HepG2 (cell line): ENCODE data around the gene VWA5B1. TPM values are rescaled to one million over a fixed set of nuclear protein-coding genes. Genes with fewer than 3 reads are reported as not detected.
A peak's percentile ranks its signal among the peaks of the same experiment; 100 is the strongest.

Source experiments
- CCAR2 ChIP-seq: fragments of 200-400 bp; formaldehyde crosslinking; optimal IDR thresholded peaks from 2 replicates; pipeline ENCODE3; 2018; ENCODE audit warnings: low read depth, mild to moderate bottlenecking, low read length, moderate library complexity
- FOXK2 ChIP-seq: fragments of 450-650 bp; IDR thresholded peaks from 2 replicates; pipeline ENCODE4 v1.6.1; 2016
- FOXP1 ChIP-seq, 2 experiments: fragments of 450-650 bp in 1 of 2; IDR thresholded peaks; 2 replicates each; pipeline ENCODE4 v1.6.1; 2017 to 2018; ENCODE audit warnings: antibody characterized with exemption in 1 of 2
- GTF2F1 ChIP-seq: fragments of 150-350 bp; IDR thresholded peaks from 2 replicates; pipeline ENCODE4 v1.6.1; 2014; ENCODE audit warnings: low read length
- HNF4G ChIP-seq, 2 experiments: sonication (generic) in 1 of 2; formaldehyde crosslinking in 1 of 2; IDR thresholded peaks; 2 replicates each; pipeline versions ENCODE4 v1.4.0 to v1.6.1; 2011 to 2020; ENCODE audit warnings: borderline replicate concordance in 2 of 2, low read depth in 2 of 2, mild to moderate bottlenecking in 2 of 2, low read length in 1 of 2, missing genetic modification reagents in 1 of 2, moderate library complexity in 1 of 2
- HNRNPH1 ChIP-seq: fragments of 200-400 bp; formaldehyde crosslinking; optimal IDR thresholded peaks from 2 replicates; pipeline ENCODE3; 2017; ENCODE audit warnings: mild to moderate bottlenecking, low read depth, low read length
- MED13 ChIP-seq: sonication (generic); formaldehyde crosslinking; IDR thresholded peaks from 2 replicates; pipeline ENCODE4 v1.5.0; 2020; ENCODE audit warnings: missing genetic modification reagents
- MEIS2 ChIP-seq: sonication (generic); formaldehyde crosslinking; IDR thresholded peaks from 2 replicates; pipeline ENCODE4 v1.9.0; 2021; ENCODE audit warnings: mild to moderate bottlenecking, missing genetic modification reagents
- NFIB ChIP-seq: sonication (generic); formaldehyde crosslinking; IDR thresholded peaks from 2 replicates; pipeline ENCODE4 v1.9.0; 2021; ENCODE audit warnings: missing genetic modification reagents, mild to moderate bottlenecking, borderline replicate concordance
- PITX1 ChIP-seq: sonication (generic); formaldehyde crosslinking; IDR thresholded peaks from 2 replicates; pipeline ENCODE4 v1.5.1; 2020; ENCODE audit warnings: mild to moderate bottlenecking, missing genetic modification reagents
- RAD51 ChIP-seq: fragments of 450-650 bp; IDR thresholded peaks from 2 replicates; pipeline ENCODE4 v1.6.1; 2016; ENCODE audit warnings: borderline replicate concordance
- SNAPC4 ChIP-seq: sonication (generic); formaldehyde crosslinking; IDR thresholded peaks from 2 replicates; pipeline ENCODE4 v1.4.0; 2020; ENCODE audit warnings: mild to moderate bottlenecking, missing genetic modification reagents
- SRSF4 ChIP-seq: fragments of 200-400 bp; formaldehyde crosslinking; IDR thresholded peaks from one replicate; pipeline ENCODE4 v1.6.1; 2018; ENCODE audit warnings: mild to moderate bottlenecking, low read depth, low read length, moderate library complexity; ENCODE audit not compliant: poor library complexity, severe bottlenecking
- TAF15 ChIP-seq: fragments of 200-400 bp; formaldehyde crosslinking; IDR thresholded peaks from one replicate; pipeline ENCODE4 v1.6.1; 2018; ENCODE audit warnings: mild to moderate bottlenecking, low read depth, low read length; ENCODE audit not compliant: poor library complexity, severe bottlenecking
- TFDP2 ChIP-seq: sonication (generic); formaldehyde crosslinking; IDR thresholded peaks from 2 replicates; pipeline ENCODE4 v1.4.0; 2020; ENCODE audit warnings: missing genetic modification reagents
- THYN1 ChIP-seq: sonication (generic); formaldehyde crosslinking; IDR thresholded peaks from 2 replicates; pipeline ENCODE4 v1.8.1; 2023; ENCODE audit warnings: low read depth, mild to moderate bottlenecking, moderate library complexity, missing genetic modification reagents, borderline replicate concordance
- TP53 ChIP-seq: sonication (generic); formaldehyde crosslinking; conservative IDR thresholded peaks from 2 replicates; pipeline ENCODE4 v1.4.0; 2020; ENCODE audit warnings: missing genetic modification reagents
- ZNF570 ChIP-seq: sonication (generic); formaldehyde crosslinking; IDR thresholded peaks from 2 replicates; pipeline ENCODE4 v1.4.0; 2020; ENCODE audit warnings: mild to moderate bottlenecking, missing genetic modification reagents, borderline replicate concordance
- ZNF616 ChIP-seq: sonication (generic); formaldehyde crosslinking; IDR thresholded peaks from 2 replicates; pipeline ENCODE4 v1.5.0; 2020; ENCODE audit warnings: low read depth, mild to moderate bottlenecking, missing genetic modification reagents
- ZNF629 ChIP-seq: sonication (generic); formaldehyde crosslinking; conservative IDR thresholded peaks from 2 replicates; pipeline ENCODE4 v1.5.0; 2020; ENCODE audit warnings: missing genetic modification reagents
- ZSCAN21 ChIP-seq: sonication (generic); formaldehyde crosslinking; IDR thresholded peaks from 2 replicates; pipeline ENCODE4 v1.8.0; 2022; ENCODE audit warnings: mild to moderate bottlenecking, missing genetic modification reagents, moderate library complexity, borderline replicate concordance
- polyA plus RNA-seq, 8 experiments: library from polyadenylated mRNA; depleted of rRNA in 3 of 8; stranded (reverse) in 7 of 8; unstranded in 1 of 8; fragments of >200 nt; fragmentation: Illumina TruSeq in 4 of 8; extraction: Trizol in 4 of 8; gene quantifications; 2 replicates each; pipeline versions ENCODE4 v1.2.1 to v1.2.3, GENCODE V29; 2011 to 2016; ENCODE audit warnings: low read depth in 4 of 8, missing spikeins in 1 of 8, mixed read lengths in 1 of 8; ENCODE audit not compliant: insufficient read depth in 1 of 8
- total RNA-seq, 5 experiments: library from RNA; depleted of rRNA; stranded (reverse); fragments of >200 nt; fragmentation: Illumina TruSeq; extraction: Trizol; gene quantifications; 2 replicates each; pipeline ENCODE4 v1.2.3, GENCODE V29; 2016; ENCODE audit warnings: low read depth in 1 of 5
- TF ChIP-seq, protein P1 (sequence below): sonication (generic); formaldehyde crosslinking; IDR thresholded peaks from 2 replicates; pipeline ENCODE4 v1.8.0; 2022; ENCODE audit warnings: missing genetic modification reagents, mild to moderate bottlenecking, moderate library complexity, borderline replicate concordance

Gene VWA5B1
- total and polyA plus RNA-seq, 2 of the 13 experiments (the other 11 are each of a cell fraction or from before 2014, with no cell fraction given), result not detected

- no peak for TF ChIP-seq ZNF616 (CRISPR knock-in tag)
- no peak for TF ChIP-seq FOXK2
- TF ChIP-seq ZSCAN21 (CRISPR knock-in tag), result no peak
- no peak for TF ChIP-seq FOXP1 (IDR thresholded peaks at IDR 0.05)
- TF ChIP-seq FOXP1 (CRISPR knock-in tag; IDR thresholded peaks at IDR 0.05), result 0 out of 2 replicates have a peak, but pooled peaks have one; percentile 15
- TF ChIP-seq ZNF629 (CRISPR knock-in tag), result no peak
- TF ChIP-seq PITX1 (CRISPR knock-in tag), result peak; percentile 46; the same call in 1 of the 2 replicates
- TF ChIP-seq SNAPC4 (CRISPR knock-in tag), result no peak
- no peak for TF ChIP-seq NFIB
- TF ChIP-seq TFDP2 (CRISPR knock-in tag), result no peak
- TF ChIP-seq THYN1 (CRISPR knock-in tag), result no peak
- TF ChIP-seq ZNF570 (CRISPR knock-in tag), result no peak
- TF ChIP-seq MED13 (CRISPR knock-in tag), result no peak
- TF ChIP-seq HNF4G (IDR thresholded peaks at IDR 0.05; ENCODE audit: borderline replicate concordance, low read depth, low read length), result no peak
- peak; percentile 67; the same call in 1 of the 2 replicates for TF ChIP-seq HNF4G (CRISPR knock-in tag; IDR thresholded peaks at IDR 0.05; ENCODE audit: borderline replicate concordance, low read depth)
- TF ChIP-seq HNRNPH1, result no peak
- TF ChIP-seq TP53 (CRISPR knock-in tag), result no peak
- no peak for TF ChIP-seq RAD51
- no peak for TF ChIP-seq SRSF4
- no peak for TF ChIP-seq CCAR2
- no peak for TF ChIP-seq TAF15
- no peak for TF ChIP-seq MEIS2
- no peak for TF ChIP-seq GTF2F1
- TF ChIP-seq, protein P1, sequence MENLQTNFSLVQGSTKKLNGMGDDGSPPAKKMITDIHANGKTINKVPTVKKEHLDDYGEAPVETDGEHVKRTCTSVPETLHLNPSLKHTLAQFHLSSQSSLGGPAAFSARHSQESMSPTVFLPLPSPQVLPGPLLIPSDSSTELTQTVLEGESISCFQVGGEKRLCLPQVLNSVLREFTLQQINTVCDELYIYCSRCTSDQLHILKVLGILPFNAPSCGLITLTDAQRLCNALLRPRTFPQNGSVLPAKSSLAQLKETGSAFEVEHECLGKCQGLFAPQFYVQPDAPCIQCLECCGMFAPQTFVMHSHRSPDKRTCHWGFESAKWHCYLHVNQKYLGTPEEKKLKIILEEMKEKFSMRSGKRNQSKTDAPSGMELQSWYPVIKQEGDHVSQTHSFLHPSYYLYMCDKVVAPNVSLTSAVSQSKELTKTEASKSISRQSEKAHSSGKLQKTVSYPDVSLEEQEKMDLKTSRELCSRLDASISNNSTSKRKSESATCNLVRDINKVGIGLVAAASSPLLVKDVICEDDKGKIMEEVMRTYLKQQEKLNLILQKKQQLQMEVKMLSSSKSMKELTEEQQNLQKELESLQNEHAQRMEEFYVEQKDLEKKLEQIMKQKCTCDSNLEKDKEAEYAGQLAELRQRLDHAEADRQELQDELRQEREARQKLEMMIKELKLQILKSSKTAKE (CRISPR knock-in tag), result peak; percentile 30; the same call in 1 of the 2 replicates
These were observed 40.2 kb upstream of the VWA5B1 start (continued) for GRCh38 chr1:20250340-20250989.
